Measurements from ENCODE around the gene MCCC1.

GRCh38 chr3:183129243-183129642 lies 29.9 kb upstream of the MCCC1 start:
- TF ChIP-seq, protein P1, sequence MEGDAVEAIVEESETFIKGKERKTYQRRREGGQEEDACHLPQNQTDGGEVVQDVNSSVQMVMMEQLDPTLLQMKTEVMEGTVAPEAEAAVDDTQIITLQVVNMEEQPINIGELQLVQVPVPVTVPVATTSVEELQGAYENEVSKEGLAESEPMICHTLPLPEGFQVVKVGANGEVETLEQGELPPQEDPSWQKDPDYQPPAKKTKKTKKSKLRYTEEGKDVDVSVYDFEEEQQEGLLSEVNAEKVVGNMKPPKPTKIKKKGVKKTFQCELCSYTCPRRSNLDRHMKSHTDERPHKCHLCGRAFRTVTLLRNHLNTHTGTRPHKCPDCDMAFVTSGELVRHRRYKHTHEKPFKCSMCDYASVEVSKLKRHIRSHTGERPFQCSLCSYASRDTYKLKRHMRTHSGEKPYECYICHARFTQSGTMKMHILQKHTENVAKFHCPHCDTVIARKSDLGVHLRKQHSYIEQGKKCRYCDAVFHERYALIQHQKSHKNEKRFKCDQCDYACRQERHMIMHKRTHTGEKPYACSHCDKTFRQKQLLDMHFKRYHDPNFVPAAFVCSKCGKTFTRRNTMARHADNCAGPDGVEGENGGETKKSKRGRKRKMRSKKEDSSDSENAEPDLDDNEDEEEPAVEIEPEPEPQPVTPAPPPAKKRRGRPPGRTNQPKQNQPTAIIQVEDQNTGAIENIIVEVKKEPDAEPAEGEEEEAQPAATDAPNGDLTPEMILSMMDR (IDR thresholded peaks at IDR 0.05) = no peak
- TF ChIP-seq POLR2A (IDR thresholded peaks at IDR 0.05; ENCODE audit: low read depth) = no peak
- TF ChIP-seq EP300 (IDR thresholded peaks at IDR 0.05) = no peak
